SK-N-SH (cell line): ENCODE results near the gene USP17L15.
"Not testable (repeated sequence)": the region's sequence is repeated elsewhere in the genome, so short reads cannot be mapped to it uniquely, and the experiment has no call there.

Source experiments
- CTCF ChIP-seq: fragments of 200-600 bp; sonication (generic); IDR thresholded peaks from 2 replicates; pipeline ENCODE4 v1.6.1; 2017; ENCODE audit warnings: antibody characterized with exemption, mild to moderate bottlenecking, moderate library complexity
- POLR2AphosphoS5 ChIP-seq: IDR thresholded peaks from 2 replicates; pipeline ENCODE4 v1.6.1; 2012; ENCODE audit warnings: low read depth, low read length
- RAD21 ChIP-seq: IDR thresholded peaks from 2 replicates; pipeline ENCODE4 v1.6.1; 2012; ENCODE audit warnings: mild to moderate bottlenecking, low read length
- RCOR1 ChIP-seq: fragments of 150-350 bp; IDR thresholded peaks from 2 replicates; pipeline ENCODE4 v1.6.1; 2017; ENCODE audit warnings: antibody characterized with exemption, low read length

- TF ChIP-seq RCOR1, POLR2AphosphoS5, CTCF, RAD21: not testable (repeated sequence)
These were observed 23.6 kb downstream of the USP17L15 start, which contains the start of gene USP17L20 for GRCh38 chr4:9257824-9258223.
